ENCODE data around the gene FAM168A. TPM values are rescaled to one million over a fixed set of nuclear protein-coding genes. Genes with fewer than 3 reads are reported as not detected.

The FAM168A gene
- total and polyA plus RNA-seq, 9 of the 15 experiments (the other 6 are each of a cell fraction or from before 2014, with no cell fraction given): 0.44 to 7.2 (median 2.9) TPM

DNA sequence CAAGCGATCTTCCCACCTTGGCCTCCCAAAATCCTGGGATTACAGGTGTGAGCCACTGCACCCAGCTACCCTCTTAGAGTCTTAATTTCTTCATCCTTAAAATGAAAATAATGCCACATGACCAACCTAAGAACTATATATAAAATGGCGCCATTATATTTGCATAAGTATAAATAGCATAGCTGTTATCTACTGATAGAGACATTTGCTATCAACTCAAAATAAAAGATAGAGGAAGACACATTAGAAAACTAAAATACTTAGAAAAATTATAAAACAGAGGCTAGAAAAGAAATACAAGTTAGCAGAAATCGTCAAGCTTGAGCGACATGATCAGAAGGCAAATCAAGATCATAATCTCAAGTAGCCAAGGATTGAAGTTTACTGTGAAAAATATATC is 6.2 kb downstream of the FAM168A start:
- ChIA-PET POLR2A (interaction anchor here (0.6 to 1.1 kb wide), 2 partner anchors 27 to 34 kb away, joined by 3 read pairs; no protein-coding TSS in a partner anchor), CTCF (ENCODE audit: low intra/inter-chr PET ratio) (no interaction called here)
- H3K27ac ChIP-seq (ENCODE audit: extremely low read depth, low read depth, low read length): no peak overlapping the region
- ATAC-seq (no peak), DNase-seq (ENCODE audit: extremely low read depth in 1 of 4, low spot score in 3 of 4) (no peak), FAIRE-seq (no peak)
- H3K9ac ChIP-seq (ENCODE audit: insufficient read depth in 1 of 2, low read depth in 2 of 2, low read length in 2 of 2): no peak overlapping the region
- WGBS (ENCODE audit: insufficient coverage, low coverage, missing lambda C conversion rate): 29% methylated on average over 4 of the region's 4 CpGs
- H3K4me2 ChIP-seq (ENCODE audit: insufficient read depth, low read length): no peak overlapping the region
- no peak overlapping the region for H3K4me3 ChIP-seq
- H3K9me1 ChIP-seq (ENCODE audit: control insufficient read depth, insufficient read depth, low read length): no peaks in the 10 kb centered on the region
- H2AFZ ChIP-seq (ENCODE audit: low read depth, low read length): no peak overlapping the region
- TF ChIP-seq, protein P1, sequence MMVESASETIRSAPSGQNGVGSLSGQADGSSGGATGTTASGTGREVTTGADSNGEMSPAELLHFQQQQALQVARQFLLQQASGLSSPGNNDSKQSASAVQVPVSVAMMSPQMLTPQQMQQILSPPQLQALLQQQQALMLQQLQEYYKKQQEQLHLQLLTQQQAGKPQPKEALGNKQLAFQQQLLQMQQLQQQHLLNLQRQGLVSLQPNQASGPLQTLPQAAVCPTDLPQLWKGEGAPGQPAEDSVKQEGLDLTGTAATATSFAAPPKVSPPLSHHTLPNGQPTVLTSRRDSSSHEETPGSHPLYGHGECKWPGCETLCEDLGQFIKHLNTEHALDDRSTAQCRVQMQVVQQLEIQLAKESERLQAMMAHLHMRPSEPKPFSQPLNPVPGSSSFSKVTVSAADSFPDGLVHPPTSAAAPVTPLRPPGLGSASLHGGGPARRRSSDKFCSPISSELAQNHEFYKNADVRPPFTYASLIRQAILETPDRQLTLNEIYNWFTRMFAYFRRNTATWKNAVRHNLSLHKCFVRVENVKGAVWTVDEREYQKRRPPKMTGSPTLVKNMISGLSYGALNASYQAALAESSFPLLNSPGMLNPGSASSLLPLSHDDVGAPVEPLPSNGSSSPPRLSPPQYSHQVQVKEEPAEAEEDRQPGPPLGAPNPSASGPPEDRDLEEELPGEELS (CRISPR knock-in tag; IDR thresholded peaks at IDR 0.05; ENCODE audit: borderline replicate concordance): no peak
- TF ChIP-seq MTA1 (IDR thresholded peaks at IDR 0.05; ENCODE audit: borderline replicate concordance) (no peak), ZNF830 (CRISPR knock-in tag; IDR thresholded peaks at IDR 0.05) (no peak), CBX1 (IDR thresholded peaks at IDR 0.05; ENCODE audit: low read depth) (no peak), SRSF1 (IDR thresholded peaks at IDR 0.05; ENCODE audit: low read depth, low read length) (no peak)
- TF ChIP-seq, protein P2, sequence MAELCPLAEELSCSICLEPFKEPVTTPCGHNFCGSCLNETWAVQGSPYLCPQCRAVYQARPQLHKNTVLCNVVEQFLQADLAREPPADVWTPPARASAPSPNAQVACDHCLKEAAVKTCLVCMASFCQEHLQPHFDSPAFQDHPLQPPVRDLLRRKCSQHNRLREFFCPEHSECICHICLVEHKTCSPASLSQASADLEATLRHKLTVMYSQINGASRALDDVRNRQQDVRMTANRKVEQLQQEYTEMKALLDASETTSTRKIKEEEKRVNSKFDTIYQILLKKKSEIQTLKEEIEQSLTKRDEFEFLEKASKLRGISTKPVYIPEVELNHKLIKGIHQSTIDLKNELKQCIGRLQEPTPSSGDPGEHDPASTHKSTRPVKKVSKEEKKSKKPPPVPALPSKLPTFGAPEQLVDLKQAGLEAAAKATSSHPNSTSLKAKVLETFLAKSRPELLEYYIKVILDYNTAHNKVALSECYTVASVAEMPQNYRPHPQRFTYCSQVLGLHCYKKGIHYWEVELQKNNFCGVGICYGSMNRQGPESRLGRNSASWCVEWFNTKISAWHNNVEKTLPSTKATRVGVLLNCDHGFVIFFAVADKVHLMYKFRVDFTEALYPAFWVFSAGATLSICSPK (IDR thresholded peaks at IDR 0.05; ENCODE audit: borderline replicate concordance): no peak
- TF ChIP-seq, protein P3, sequence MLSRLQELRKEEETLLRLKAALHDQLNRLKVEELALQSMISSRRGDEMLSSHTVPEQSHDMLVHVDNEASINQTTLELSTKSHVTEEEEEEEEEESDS (CRISPR knock-in tag; IDR thresholded peaks at IDR 0.05): no peak
- in situ Hi-C loops (cut with MboI) (no loop called here), intact Hi-C loops (cut with micrococcal nuclease) (no loop called here)
- BruUV-seq (replicated peaks): no TSS peak
- H3K36me3 ChIP-seq (ENCODE audit: control insufficient read depth, insufficient read depth, low read length): no peaks in the 10 kb centered on the region
- H3K9me3 ChIP-seq (replicated peaks; ENCODE audit: control insufficient read depth, insufficient read depth, low read depth, low read length): no peaks in the 10 kb centered on the region
- peaks cover 5 to 14% of the 10 kb centered on the region in 2 experiments; a peak in 3 of 5 replicates for H3K4me1 ChIP-seq (replicated peaks in 1 of 2; ENCODE audit: control insufficient read depth in 2 of 2, insufficient read depth in 2 of 2, low read length in 2 of 2)
- no peaks in the 10 kb centered on the region for H3K27me3 ChIP-seq (ENCODE audit: control insufficient read depth in 2 of 2, insufficient read depth in 2 of 2, low read length in 2 of 2)
- no peaks in the 10 kb centered on the region for H4K20me1 ChIP-seq (replicated peaks; ENCODE audit: control insufficient read depth, insufficient read depth, low read length)
- H3K79me2 ChIP-seq (ENCODE audit: control insufficient read depth, insufficient read depth, low read length): no peaks in the 10 kb centered on the region
